ENCODE measurements around the gene IFT80.

Gene IFT80

GRCh38 chr3:160213191-160213590, 185.8 kb downstream of the IFT80 start:
- TF ChIP-seq, protein P1, sequence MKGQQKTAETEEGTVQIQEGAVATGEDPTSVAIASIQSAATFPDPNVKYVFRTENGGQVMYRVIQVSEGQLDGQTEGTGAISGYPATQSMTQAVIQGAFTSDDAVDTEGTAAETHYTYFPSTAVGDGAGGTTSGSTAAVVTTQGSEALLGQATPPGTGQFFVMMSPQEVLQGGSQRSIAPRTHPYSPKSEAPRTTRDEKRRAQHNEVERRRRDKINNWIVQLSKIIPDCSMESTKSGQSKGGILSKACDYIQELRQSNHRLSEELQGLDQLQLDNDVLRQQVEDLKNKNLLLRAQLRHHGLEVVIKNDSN (IDR thresholded peaks at IDR 0.05) = no peak
- TF ChIP-seq TCF12 (IDR thresholded peaks at IDR 0.05; ENCODE audit: low read depth) (no peak), ZBTB7A (IDR thresholded peaks at IDR 0.05; ENCODE audit: low read depth) (no peak), EP300 (IDR thresholded peaks at IDR 0.05; ENCODE audit: borderline replicate concordance) (no peak), REST (IDR thresholded peaks at IDR 0.05; ENCODE audit: low read depth) (no peak), FOXM1 (IDR thresholded peaks at IDR 0.05; ENCODE audit: borderline replicate concordance, low read depth) (no peak), CEBPB (IDR thresholded peaks at IDR 0.05) (no peak), TAF1 (IDR thresholded peaks at IDR 0.05; ENCODE audit: low read depth) (no peak), YY1 (IDR thresholded peaks at IDR 0.05; ENCODE audit: low read depth) (no peak)
- TF ChIP-seq, protein P2, sequence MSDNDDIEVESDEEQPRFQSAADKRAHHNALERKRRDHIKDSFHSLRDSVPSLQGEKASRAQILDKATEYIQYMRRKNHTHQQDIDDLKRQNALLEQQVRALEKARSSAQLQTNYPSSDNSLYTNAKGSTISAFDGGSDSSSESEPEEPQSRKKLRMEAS (IDR thresholded peaks at IDR 0.05) = no peak

GRCh38 chr3:160210799-160211221, 188.2 kb downstream of the IFT80 start:
- TF ChIP-seq EGR1 (IDR thresholded peaks at IDR 0.05) (no peak), CREB1 (IDR thresholded peaks at IDR 0.05; ENCODE audit: low read depth) (no peak), NFIC (IDR thresholded peaks at IDR 0.05) (no peak), CEBPB (IDR thresholded peaks at IDR 0.05) (peak; percentile 43; the same call in 1 of the 2 replicates), FOXM1 (IDR thresholded peaks at IDR 0.05; ENCODE audit: borderline replicate concordance, low read depth) (no peak), RAD21 (IDR thresholded peaks at IDR 0.05; ENCODE audit: low read depth) (peak; percentile 46), TEAD4 (IDR thresholded peaks at IDR 0.05) (peak; percentile 54; the same call in 1 of the 2 replicates), TCF12 (IDR thresholded peaks at IDR 0.05; ENCODE audit: low read depth) (no peak), ZBTB7A (IDR thresholded peaks at IDR 0.05; ENCODE audit: low read depth) (no peak), REST (IDR thresholded peaks at IDR 0.05; ENCODE audit: low read depth) (no peak), EP300 (IDR thresholded peaks at IDR 0.05; ENCODE audit: borderline replicate concordance) (no peak), TAF1 (IDR thresholded peaks at IDR 0.05; ENCODE audit: low read depth) (no peak)
- TF ChIP-seq, protein P1 (IDR thresholded peaks at IDR 0.05) = no peak
- TF ChIP-seq, protein P2 (IDR thresholded peaks at IDR 0.05) = no peak

DNA sequence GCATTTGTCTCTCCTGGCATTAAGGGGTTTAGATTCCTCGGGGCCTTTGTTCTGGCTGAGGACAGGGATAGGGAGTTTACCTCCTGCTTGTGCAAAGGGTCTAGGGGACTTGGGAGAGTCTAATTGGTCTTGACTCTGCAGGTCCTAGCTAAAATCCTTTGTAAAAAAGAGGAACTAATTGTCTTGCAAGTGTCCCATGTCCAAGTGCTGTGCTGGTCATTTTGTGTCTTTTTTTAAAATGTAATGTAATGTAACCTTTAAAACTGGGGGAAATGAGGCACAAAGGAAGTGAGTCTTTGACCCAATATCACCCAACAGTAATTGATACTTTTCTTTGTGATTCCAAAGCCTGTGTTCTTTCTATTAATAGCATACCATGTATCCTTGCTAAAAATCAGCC, 188.7 kb downstream of the IFT80 start:
- TF ChIP-seq CEBPB (IDR thresholded peaks at IDR 0.05) = no peak
- no peak for TF ChIP-seq EP300 (IDR thresholded peaks at IDR 0.05; ENCODE audit: borderline replicate concordance)
- TF ChIP-seq NFIC (IDR thresholded peaks at IDR 0.05) = no peak
- TF ChIP-seq CREB1 (IDR thresholded peaks at IDR 0.05; ENCODE audit: low read depth) = no peak
- no peak for TF ChIP-seq EGR1 (IDR thresholded peaks at IDR 0.05)
- TF ChIP-seq ZBTB7A (IDR thresholded peaks at IDR 0.05; ENCODE audit: low read depth) = no peak
- TF ChIP-seq TEAD4 (IDR thresholded peaks at IDR 0.05) = no peak
- TF ChIP-seq, protein P2 (IDR thresholded peaks at IDR 0.05) = no peak
- TF ChIP-seq RAD21 (IDR thresholded peaks at IDR 0.05; ENCODE audit: low read depth) = no peak
- TF ChIP-seq TAF1 (IDR thresholded peaks at IDR 0.05; ENCODE audit: low read depth) = no peak
- TF ChIP-seq, protein P1 (IDR thresholded peaks at IDR 0.05) = no peak

All from Ishikawa (cell line).